SK-N-SH (cell line): Measurements from ENCODE around the gene SP1. TPM values are rescaled to one million over a fixed set of nuclear protein-coding genes. Genes with fewer than 3 reads are reported as not detected.

Experiments
- CTCF ChIA-PET: fragments of 300-600, 350-600 bp; formaldehyde crosslinking; extraction: SDS; loops from one replicate; lab custom pipeline; 2021; lab: Yijun Ruan, JAX
- POLR2A ChIA-PET: fragments of 350-600 bp; sonication (Branson Sonifier 250); formaldehyde crosslinking; extraction: SDS; loops from one replicate; lab custom pipeline; 2020; ENCODE audit warnings: antibody characterized with exemption, inconsistent platforms; lab: Yijun Ruan, JAX
- DNase-seq: peaks from one replicate; pipeline ENCODE4 v3.0.0; 2012
- H2AFZ ChIP-seq: fragments of 200-600 bp; sonication (generic); 2 replicates; pipeline ENCODE4 v1.8.1; 2016; ENCODE audit warnings: antibody characterized with exemption, mild to moderate bottlenecking, low read depth
- H3F3A ChIP-seq: fragments of 200-600 bp; sonication (generic); replicated peaks from 2 replicates; pipeline ENCODE3; 2016; ENCODE audit warnings: antibody characterized with exemption, mild to moderate bottlenecking; ENCODE audit not compliant: insufficient read depth
- H3K27ac ChIP-seq, 2 experiments: fragments of 200-500 bp in 1 of 2; fragments of 200-600 bp in 1 of 2; sonication (Bioruptor generic) in 1 of 2; sonication (generic), shearing (Covaris generic) in 1 of 2; 2 replicates each; pipeline versions ENCODE4 v1.5.1 to v1.6.1; 2014 to 2016; ENCODE audit warnings: low read depth in 2 of 2, inconsistent platforms in 1 of 2, low read length in 1 of 2, mild to moderate bottlenecking in 1 of 2, mixed read lengths in 1 of 2
- H3K27me3 ChIP-seq: fragments of 200-600 bp; sonication (generic), shearing (Covaris generic); 2 replicates; pipeline ENCODE4 v1.6.1; 2016; ENCODE audit warnings: mixed run types; ENCODE audit not compliant: insufficient read depth
- H3K36me3 ChIP-seq, 2 experiments: fragments of 200-500 bp in 1 of 2; fragments of 200-600 bp in 1 of 2; sonication (Bioruptor generic) in 1 of 2; sonication (generic) in 1 of 2; replicated peaks in 1 of 2; 2 replicates each; pipeline versions ENCODE3 to v1.5.1; 2014 to 2016; ENCODE audit warnings: low read length in 1 of 2, mild to moderate bottlenecking in 1 of 2; ENCODE audit not compliant: insufficient read depth in 2 of 2, control insufficient read depth in 1 of 2
- H3K4me1 ChIP-seq, 2 experiments: fragments of 200-500 bp in 1 of 2; fragments of 200-600 bp in 1 of 2; sonication (Bioruptor generic) in 1 of 2; sonication (generic), shearing (Covaris generic) in 1 of 2; 2 replicates each; pipeline versions ENCODE4 v1.5.1 to v1.6.1; 2014 to 2016; ENCODE audit warnings: low read depth in 1 of 2, low read length in 1 of 2, mixed run types in 1 of 2; ENCODE audit not compliant: insufficient read depth in 2 of 2, control insufficient read depth in 1 of 2
- H3K4me2 ChIP-seq: fragments of 200-600 bp; sonication (generic), shearing (Covaris generic); 2 replicates; pipeline ENCODE4 v1.6.1; 2017; ENCODE audit warnings: mixed run types
- H3K4me3 ChIP-seq, 2 experiments: fragments of 200-500 bp in 1 of 2; fragments of 200-600 bp in 1 of 2; sonication (Bioruptor generic) in 1 of 2; sonication (generic), shearing (Covaris generic) in 1 of 2; 2 replicates each; pipeline versions ENCODE4 v1.5.1 to v1.8.1; 2014 to 2016; ENCODE audit warnings: low read depth in 2 of 2, inconsistent platforms in 1 of 2, low read length in 1 of 2, mild to moderate bottlenecking in 1 of 2, mixed read lengths in 1 of 2, moderate library complexity in 1 of 2
- H3K79me2 ChIP-seq: fragments of 200-600 bp; sonication (generic); 2 replicates; pipeline ENCODE4 v1.8.1; 2017; ENCODE audit warnings: mild to moderate bottlenecking; ENCODE audit not compliant: insufficient read depth
- H3K9ac ChIP-seq: fragments of 200-600 bp; sonication (generic); 2 replicates; pipeline ENCODE4 v1.6.1; 2017; ENCODE audit warnings: mixed run types
- H3K9me2 ChIP-seq: fragments of 200-600 bp; sonication (generic); 2 replicates; pipeline ENCODE4 v1.6.1; 2017; ENCODE audit warnings: mixed run types
- H3K9me3 ChIP-seq: fragments of 200-600 bp; sonication (generic); 2 replicates; pipeline ENCODE4 v1.6.1; 2017; ENCODE audit warnings: mixed run types, mild to moderate bottlenecking, moderate library complexity
- H4K20me1 ChIP-seq: fragments of 200-600 bp; sonication (generic); 2 replicates; pipeline ENCODE4 v1.6.1; 2017; ENCODE audit warnings: mild to moderate bottlenecking, mixed run types; ENCODE audit not compliant: insufficient read depth
- CHD2 ChIP-seq: fragments of 150-350 bp; IDR thresholded peaks from 2 replicates; pipeline ENCODE4 v1.6.1; 2018; ENCODE audit warnings: low read length; ENCODE audit not compliant: partially characterized antibody
- CTCF ChIP-seq: fragments of 200-600 bp; sonication (generic); IDR thresholded peaks from 2 replicates; pipeline ENCODE4 v1.6.1; 2017; ENCODE audit warnings: antibody characterized with exemption, mild to moderate bottlenecking, moderate library complexity
- ELF1 ChIP-seq: IDR thresholded peaks from 2 replicates; pipeline ENCODE4 v1.4.0; 2012
- EP300 ChIP-seq, 2 experiments: IDR thresholded peaks; 2 replicates each; pipeline versions ENCODE4 v1.4.0 to v1.6.1; 2012; ENCODE audit warnings: borderline replicate concordance in 1 of 2, low read depth in 1 of 2, low read length in 1 of 2
- FOXJ3 ChIP-seq: sonication (generic); formaldehyde crosslinking; IDR thresholded peaks from 2 replicates; pipeline ENCODE4 v1.5.1; 2020; ENCODE audit warnings: mild to moderate bottlenecking, missing genetic modification reagents
- GABPA ChIP-seq: IDR thresholded peaks from 2 replicates; pipeline ENCODE4 v1.4.0; 2012; ENCODE audit warnings: low read depth, mild to moderate bottlenecking
- GATA2 ChIP-seq: sonication (generic); formaldehyde crosslinking; IDR thresholded peaks from 2 replicates; pipeline ENCODE4 v1.5.0; 2020; ENCODE audit warnings: mild to moderate bottlenecking, missing genetic modification reagents
- NRF1 ChIP-seq: IDR thresholded peaks from 2 replicates; pipeline ENCODE4 v1.6.1; 2012; ENCODE audit warnings: low read depth, mild to moderate bottlenecking, low read length
- POLR2AphosphoS5 ChIP-seq: IDR thresholded peaks from 2 replicates; pipeline ENCODE4 v1.6.1; 2012; ENCODE audit warnings: low read depth, low read length
- RAD21 ChIP-seq: IDR thresholded peaks from 2 replicates; pipeline ENCODE4 v1.6.1; 2012; ENCODE audit warnings: mild to moderate bottlenecking, low read length
- RCOR1 ChIP-seq: fragments of 150-350 bp; IDR thresholded peaks from 2 replicates; pipeline ENCODE4 v1.6.1; 2017; ENCODE audit warnings: antibody characterized with exemption, low read length
- REST ChIP-seq: IDR thresholded peaks from 2 replicates; pipeline ENCODE4 v1.6.1; 2012; ENCODE audit warnings: mild to moderate bottlenecking, low read depth, low read length, moderate library complexity
- RXRA ChIP-seq: IDR thresholded peaks from 2 replicates; pipeline ENCODE4 v1.4.0; 2012; ENCODE audit warnings: low read depth, mild to moderate bottlenecking, borderline replicate concordance
- TCF12 ChIP-seq: IDR thresholded peaks from 2 replicates; pipeline ENCODE4 v1.4.0; 2012
- ZBTB33 ChIP-seq: IDR thresholded peaks from 2 replicates; pipeline ENCODE4 v1.4.0; 2012; ENCODE audit warnings: low read depth, borderline replicate concordance
- WGBS: methylation state at CpG from one replicate; pipeline ENCODE4 v1.1.6; 2017; ENCODE audit warnings: low lambda C conversion rate; 5-methylcytosine and 5-hydroxymethylcytosine counted together
- polyA plus RNA-seq, 3 experiments: library from polyadenylated mRNA; depleted of rRNA; stranded (reverse); fragments of >200 nt; gene quantifications; 2 replicates each; pipeline ENCODE4 v1.2.3, GENCODE V29; 2012
- TF ChIP-seq, protein P1 (sequence below): fragments of 150-350 bp; IDR thresholded peaks from 2 replicates; pipeline ENCODE4 v1.6.1; 2016; ENCODE audit warnings: mild to moderate bottlenecking, low read depth, low read length

The SP1 gene
- polyA plus RNA-seq, 1 of the 3 experiments (the other 2 are of a cell fraction) = 12.9 TPM

DNA sequence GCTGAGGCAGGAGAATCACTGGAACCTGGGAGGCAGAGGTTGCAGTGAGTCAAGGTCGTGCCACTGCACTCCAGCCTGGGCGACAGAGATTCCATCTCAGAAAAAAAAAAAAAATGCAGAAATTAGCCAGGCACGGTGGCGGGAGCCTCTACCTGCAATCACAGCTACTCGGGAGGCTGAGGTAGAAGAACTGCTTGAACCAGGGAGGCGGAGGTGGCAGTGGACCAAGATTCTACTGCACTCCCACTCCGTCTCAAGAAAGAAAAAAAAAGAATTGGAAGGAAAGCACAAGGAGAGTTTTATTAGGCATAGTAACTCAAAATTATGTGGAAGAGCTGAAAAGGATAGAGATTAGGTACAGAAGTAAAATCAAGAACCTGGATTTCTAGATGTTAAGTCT lies 22.9 kb downstream of the SP1 start:
- no peaks in the 10 kb centered on the region for H3K9me3 ChIP-seq
- TF ChIP-seq ZBTB33 (no peak), RCOR1 (no peak), FOXJ3 (CRISPR knock-in tag) (no peak), EP300 (IDR thresholded peaks at IDR 0.05; ENCODE audit: borderline replicate concordance in 1 of 2, low read depth in 1 of 2, low read length in 1 of 2) (no peak), GABPA (no peak), REST (no peak), TCF12 (no peak), CHD2 (no peak), NRF1 (no peak), RXRA (no peak), ELF1 (no peak), POLR2AphosphoS5 (no peak), CTCF (no peak), GATA2 (CRISPR knock-in tag) (no peak), RAD21 (no peak)
- TF ChIP-seq, protein P1, sequence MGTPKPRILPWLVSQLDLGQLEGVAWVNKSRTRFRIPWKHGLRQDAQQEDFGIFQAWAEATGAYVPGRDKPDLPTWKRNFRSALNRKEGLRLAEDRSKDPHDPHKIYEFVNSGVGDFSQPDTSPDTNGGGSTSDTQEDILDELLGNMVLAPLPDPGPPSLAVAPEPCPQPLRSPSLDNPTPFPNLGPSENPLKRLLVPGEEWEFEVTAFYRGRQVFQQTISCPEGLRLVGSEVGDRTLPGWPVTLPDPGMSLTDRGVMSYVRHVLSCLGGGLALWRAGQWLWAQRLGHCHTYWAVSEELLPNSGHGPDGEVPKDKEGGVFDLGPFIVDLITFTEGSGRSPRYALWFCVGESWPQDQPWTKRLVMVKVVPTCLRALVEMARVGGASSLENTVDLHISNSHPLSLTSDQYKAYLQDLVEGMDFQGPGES = no peak
- TF ChIP-seq, all 33 proteins: peak for 0
- POLR2A ChIA-PET = no interaction called here
- Histone ChIP-seq H3K9me2 (no peaks in the 10 kb centered on the region), H3K9ac (no peak overlapping the region), H3K79me2 (peaks cover 91% of the 10 kb centered on the region), H3K36me3 (peaks cover 0 to 48% of the 10 kb centered on the region in 2 experiments), H3K4me3 (no peak overlapping the region), H3K27me3 (no peaks in the 10 kb centered on the region), H3F3A (peaks cover 3% of the 10 kb centered on the region), H2AFZ (no peak overlapping the region), H3K27ac (no peak overlapping the region), H3K4me1 (0 out of 4 replicates have a peak, but pooled peaks cover 0 to 6% of the 10 kb centered on the region in 2 experiments), H3K4me2 (no peak overlapping the region), H4K20me1 (0 out of 2 replicates have a peak, but pooled peaks cover 3% of the 10 kb centered on the region)
- 92% methylated on average over 7 of the region's 7 CpGs for WGBS
- DNase-seq = no peak
- CTCF ChIA-PET = interaction anchor here (0.5 to 1.1 kb wide), 3 partner anchors 12 to 285 kb away, joined by 3 to 5 read pairs (median 3); no protein-coding TSS in a partner anchor
